ENCODE data around the gene METTL16.

DNA sequence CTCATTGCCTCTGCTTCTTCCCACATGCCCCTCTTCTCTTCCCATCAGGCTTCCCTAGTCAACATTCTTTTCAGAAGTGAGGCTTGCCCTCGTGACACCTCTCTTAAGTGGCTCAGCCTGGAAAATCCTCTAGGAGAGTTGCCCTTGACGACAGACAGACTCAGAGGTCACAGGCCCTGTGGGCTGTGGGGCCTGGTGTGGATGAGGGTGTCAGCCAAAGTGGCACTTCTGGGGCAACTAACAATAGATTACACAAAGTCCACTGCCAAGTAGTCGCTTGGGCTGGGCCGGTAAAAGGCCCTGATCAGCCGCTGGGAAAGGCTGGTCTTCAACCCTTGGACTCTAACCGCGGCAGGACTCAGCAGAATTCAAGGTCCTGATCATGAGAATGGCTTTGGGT is 33.7 kb upstream of the METTL16 start:
- TF ChIP-seq, protein P1, sequence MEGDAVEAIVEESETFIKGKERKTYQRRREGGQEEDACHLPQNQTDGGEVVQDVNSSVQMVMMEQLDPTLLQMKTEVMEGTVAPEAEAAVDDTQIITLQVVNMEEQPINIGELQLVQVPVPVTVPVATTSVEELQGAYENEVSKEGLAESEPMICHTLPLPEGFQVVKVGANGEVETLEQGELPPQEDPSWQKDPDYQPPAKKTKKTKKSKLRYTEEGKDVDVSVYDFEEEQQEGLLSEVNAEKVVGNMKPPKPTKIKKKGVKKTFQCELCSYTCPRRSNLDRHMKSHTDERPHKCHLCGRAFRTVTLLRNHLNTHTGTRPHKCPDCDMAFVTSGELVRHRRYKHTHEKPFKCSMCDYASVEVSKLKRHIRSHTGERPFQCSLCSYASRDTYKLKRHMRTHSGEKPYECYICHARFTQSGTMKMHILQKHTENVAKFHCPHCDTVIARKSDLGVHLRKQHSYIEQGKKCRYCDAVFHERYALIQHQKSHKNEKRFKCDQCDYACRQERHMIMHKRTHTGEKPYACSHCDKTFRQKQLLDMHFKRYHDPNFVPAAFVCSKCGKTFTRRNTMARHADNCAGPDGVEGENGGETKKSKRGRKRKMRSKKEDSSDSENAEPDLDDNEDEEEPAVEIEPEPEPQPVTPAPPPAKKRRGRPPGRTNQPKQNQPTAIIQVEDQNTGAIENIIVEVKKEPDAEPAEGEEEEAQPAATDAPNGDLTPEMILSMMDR (IDR thresholded peaks at IDR 0.05), result no peak
- TF ChIP-seq, protein P2, sequence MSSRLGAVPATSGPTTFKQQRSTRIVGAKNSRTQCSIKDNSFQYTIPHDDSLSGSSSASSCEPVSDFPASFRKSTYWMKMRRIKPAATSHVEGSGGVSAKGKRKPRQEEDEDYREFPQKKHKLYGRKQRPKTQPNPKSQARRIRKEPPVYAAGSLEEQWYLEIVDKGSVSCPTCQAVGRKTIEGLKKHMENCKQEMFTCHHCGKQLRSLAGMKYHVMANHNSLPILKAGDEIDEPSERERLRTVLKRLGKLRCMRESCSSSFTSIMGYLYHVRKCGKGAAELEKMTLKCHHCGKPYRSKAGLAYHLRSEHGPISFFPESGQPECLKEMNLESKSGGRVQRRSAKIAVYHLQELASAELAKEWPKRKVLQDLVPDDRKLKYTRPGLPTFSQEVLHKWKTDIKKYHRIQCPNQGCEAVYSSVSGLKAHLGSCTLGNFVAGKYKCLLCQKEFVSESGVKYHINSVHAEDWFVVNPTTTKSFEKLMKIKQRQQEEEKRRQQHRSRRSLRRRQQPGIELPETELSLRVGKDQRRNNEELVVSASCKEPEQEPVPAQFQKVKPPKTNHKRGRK (CRISPR knock-in tag; IDR thresholded peaks at IDR 0.05; ENCODE audit: borderline replicate concordance), result no peak
- no peak for TF ChIP-seq SMAD3 (CRISPR knock-in tag; IDR thresholded peaks at IDR 0.05; ENCODE audit: borderline replicate concordance)
- no peak for TF ChIP-seq ELF4 (CRISPR knock-in tag; IDR thresholded peaks at IDR 0.05; ENCODE audit: low read depth)
- TF ChIP-seq TP53 (CRISPR knock-in tag; IDR thresholded peaks at IDR 0.05), result no peak
- TF ChIP-seq, protein P3, sequence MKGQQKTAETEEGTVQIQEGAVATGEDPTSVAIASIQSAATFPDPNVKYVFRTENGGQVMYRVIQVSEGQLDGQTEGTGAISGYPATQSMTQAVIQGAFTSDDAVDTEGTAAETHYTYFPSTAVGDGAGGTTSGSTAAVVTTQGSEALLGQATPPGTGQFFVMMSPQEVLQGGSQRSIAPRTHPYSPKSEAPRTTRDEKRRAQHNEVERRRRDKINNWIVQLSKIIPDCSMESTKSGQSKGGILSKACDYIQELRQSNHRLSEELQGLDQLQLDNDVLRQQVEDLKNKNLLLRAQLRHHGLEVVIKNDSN (CRISPR knock-in tag; IDR thresholded peaks at IDR 0.05), result no peak
- no peak for TF ChIP-seq MLX (CRISPR knock-in tag; IDR thresholded peaks at IDR 0.05)
- no peak for TF ChIP-seq JUN (CRISPR knock-in tag; IDR thresholded peaks at IDR 0.05)
- TF ChIP-seq, protein P4, sequence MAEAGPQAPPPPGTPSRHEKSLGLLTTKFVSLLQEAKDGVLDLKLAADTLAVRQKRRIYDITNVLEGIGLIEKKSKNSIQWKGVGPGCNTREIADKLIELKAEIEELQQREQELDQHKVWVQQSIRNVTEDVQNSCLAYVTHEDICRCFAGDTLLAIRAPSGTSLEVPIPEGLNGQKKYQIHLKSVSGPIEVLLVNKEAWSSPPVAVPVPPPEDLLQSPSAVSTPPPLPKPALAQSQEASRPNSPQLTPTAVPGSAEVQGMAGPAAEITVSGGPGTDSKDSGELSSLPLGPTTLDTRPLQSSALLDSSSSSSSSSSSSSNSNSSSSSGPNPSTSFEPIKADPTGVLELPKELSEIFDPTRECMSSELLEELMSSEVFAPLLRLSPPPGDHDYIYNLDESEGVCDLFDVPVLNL (CRISPR knock-in tag; IDR thresholded peaks at IDR 0.05; ENCODE audit: borderline replicate concordance, low read depth), result no peak
- TF ChIP-seq NR3C1 (CRISPR knock-in tag; conservative IDR thresholded peaks at IDR 0.05; ENCODE audit: low read depth), result no peak
- TF ChIP-seq ZNF121 (CRISPR knock-in tag; IDR thresholded peaks at IDR 0.05), result no peak
- TF ChIP-seq ZNF263 (CRISPR knock-in tag; IDR thresholded peaks at IDR 0.05; ENCODE audit: low read depth), result no peak
